ENCODE data around the gene KRT78.

- TF ChIP-seq EZH2 (IDR thresholded peaks at IDR 0.05) (no peak), POLR2AphosphoS5 (IDR thresholded peaks at IDR 0.05; ENCODE audit: borderline replicate concordance, low read depth, low read length) (no peak), FOXP2 (optimal IDR thresholded peaks at IDR 0.05; ENCODE audit: control extremely low read depth, extremely low read length, insufficient read depth) (no peak)
These were observed 44.2 kb upstream of the KRT78 start for GRCh38 chr12:52892974-52893373.
